HG03378 (cell line): ENCODE measurements around the gene SMDT1.

Experiments
- ATAC-seq: cut with Tn5 transposase; IDR thresholded peaks from one replicate; pipeline ENCODE4 v1.9.1; 2021; ENCODE audit warnings: mild to moderate bottlenecking, moderate library complexity; ENCODE audit not compliant: unreplicated experiment

The SMDT1 gene, protein sequence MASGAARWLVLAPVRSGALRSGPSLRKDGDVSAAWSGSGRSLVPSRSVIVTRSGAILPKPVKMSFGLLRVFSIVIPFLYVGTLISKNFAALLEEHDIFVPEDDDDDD

DNA sequence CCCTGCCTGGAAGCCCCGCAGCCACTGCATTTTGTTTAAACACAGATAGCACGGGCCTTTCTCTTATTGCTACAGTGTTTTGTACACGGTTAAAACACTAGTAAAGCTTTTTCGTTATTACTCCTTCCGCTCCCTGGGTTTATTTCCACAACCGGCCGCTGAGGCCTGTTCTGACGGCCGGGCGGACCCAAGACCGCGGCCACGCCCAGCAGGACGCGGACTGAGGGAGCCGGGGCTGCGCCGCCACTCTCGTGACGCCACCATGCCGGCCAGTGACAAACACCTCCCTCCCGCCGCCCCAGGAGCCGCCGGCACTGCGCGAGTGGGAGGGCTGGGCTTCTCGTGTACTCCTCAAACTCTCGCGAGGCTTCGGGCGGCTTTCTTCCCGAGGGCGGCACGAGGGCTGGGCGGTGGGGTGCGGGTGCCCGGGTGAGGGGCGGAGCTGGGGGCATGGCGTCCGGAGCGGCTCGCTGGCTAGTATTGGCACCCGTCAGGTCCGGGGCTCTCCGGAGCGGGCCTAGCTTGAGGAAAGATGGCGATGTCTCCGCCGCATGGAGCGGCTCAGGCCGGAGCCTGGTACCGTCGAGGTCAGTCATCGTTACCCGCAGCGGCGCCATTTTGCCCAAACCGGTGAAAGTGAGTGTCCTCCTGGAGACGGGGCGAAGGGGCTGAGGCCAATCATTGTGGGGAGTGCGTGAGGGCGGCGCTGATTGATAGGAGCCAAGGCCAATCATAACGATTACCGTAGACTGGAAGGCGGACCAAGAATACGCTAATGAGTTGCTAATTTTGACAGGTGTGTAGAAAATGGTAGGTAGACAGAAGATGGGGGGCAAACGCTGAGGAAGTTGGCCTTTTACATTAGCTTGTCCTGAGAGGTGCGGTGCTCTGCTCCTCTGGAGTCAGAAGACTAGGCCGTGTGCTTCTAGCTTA lies at the start of gene SMDT1:
Gene SMDT1, plus strand, starts transcription at position 382 of the 933 bp plus-strand sequence. Its CDS starts 69 bp downstream, at position 451.
- peak; percentile 75 for ATAC-seq

DNA sequence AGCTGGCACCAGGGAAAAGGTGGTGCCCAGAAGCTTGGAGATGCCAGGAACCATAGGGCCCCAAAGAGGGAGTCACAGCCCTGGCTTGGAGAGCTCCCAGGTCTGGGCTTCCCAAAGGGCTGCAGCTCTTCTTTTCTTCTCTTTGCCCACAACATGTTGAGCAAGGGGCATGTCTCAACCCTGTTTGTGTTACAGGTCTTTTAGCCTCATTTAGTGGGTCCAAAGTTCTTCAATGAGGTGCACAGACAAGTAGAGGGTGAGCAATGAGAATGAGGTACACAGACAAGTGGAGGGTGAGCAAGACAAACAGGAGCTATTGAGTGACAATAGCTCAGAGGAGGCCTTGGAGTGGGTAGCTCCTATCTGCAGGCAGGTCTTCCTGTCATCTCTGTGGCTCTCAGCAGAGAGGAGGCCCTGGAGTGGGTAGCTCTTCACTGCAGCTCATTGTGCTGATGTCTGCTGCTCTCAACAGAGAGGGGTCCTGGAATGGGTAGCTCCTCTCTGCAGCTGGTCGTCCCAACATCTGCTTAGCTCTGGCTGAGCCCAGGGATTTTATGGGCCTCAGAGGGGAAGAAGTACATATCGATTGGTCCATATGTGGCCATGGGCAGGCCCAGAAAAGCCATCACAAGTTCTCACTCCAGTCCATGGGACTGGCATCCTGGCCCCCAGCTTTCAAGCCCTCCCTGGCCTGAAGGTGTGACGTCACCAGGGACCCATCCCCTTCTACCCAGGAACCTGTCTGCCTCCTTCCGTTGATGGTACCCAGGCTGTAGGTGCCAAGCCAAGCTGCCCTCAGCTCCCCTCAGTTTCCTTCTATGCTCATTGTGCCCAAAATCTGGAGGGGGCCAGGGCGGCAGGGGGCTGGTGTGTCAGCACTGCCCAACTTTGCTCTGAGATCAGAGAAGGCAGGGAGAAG lies 46.0 kb upstream of the SMDT1 start:
- no peak for ATAC-seq

DNA sequence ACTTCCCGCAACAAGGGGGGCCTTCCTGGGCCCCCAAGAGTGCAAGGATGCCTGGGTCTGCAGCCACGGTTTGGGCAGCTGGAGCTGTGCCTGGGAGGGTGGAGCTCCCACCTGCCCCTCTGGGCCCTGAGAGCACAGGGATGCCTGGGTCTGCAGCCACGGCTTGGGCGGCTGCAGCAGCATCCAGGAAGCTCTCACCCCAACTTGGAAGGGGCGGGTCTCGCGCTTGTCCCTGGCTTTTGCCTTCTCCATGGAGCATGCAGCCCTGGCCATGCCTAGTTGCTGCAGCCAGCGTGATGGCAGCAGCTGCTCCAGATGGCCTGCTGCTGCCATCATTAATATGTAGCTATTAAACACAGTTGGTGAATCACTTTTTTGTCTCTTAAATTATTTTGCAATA lies 44.2 kb upstream of the SMDT1 start:
- ATAC-seq: no peak

DNA sequence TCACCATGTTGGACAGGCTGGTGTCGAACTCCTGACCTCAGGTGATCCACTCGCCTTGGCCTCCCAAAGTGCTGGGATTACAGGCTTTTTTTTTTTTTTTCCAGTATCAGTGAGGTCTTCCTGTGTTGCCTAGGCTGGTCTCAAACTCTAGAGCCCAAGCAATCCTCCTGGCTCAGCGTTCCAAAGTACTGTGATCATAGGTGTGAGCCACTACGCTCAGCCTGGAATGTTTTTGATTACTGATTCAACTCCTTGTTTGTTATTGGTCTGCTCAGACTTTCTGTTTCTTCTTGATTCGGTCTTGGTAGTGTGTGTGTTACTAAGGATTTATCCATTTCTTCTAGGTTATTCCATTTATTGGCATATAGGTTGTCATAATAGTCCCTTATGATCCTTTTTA lies 40.2 kb upstream of the SMDT1 start:
- no peak for ATAC-seq

DNA sequence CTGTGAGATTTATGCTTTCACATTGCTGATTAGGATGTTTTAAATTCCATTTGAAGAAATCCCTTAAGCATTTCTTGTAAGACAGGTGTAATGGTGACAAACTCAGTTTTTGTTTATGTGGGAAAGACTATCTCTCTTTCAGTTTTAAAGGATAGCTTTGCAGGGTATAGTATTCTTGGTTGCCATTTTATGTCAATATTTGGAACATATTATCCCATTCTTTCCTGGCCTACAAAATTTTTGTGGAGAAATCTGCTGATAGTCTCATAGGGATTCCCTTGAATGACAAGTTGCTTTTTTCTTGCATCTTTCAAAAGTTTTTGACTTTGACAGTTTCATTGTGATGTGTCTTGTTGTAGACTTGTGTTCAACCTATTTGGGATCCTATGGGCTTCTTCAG lies 37.7 kb upstream of the SMDT1 start:
- no peak for ATAC-seq

DNA sequence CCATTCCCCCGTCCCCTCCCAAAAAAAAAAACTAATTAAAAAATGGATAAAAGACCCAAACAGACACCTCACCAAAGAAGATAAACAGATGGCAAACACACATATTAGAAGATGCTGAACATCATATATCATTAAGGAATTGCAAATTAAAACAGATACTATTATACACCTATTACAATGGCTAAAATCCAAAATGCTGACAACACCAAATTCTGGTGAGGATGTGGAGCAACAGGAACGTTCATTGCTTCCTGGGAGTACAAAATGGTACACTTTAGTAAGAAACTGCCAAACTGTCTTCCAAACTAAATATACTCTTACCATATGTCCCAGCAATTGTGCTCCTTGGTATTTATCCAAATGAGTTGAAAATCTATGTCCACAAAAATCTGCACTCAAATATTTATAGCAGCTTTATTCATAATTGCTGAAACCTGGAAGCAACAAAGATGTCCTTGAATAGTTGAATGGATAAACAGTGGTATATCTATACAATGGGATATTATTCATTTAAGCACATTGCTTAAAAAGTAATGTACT lies 28.8 kb upstream of the SMDT1 start:
- no peak for ATAC-seq

DNA sequence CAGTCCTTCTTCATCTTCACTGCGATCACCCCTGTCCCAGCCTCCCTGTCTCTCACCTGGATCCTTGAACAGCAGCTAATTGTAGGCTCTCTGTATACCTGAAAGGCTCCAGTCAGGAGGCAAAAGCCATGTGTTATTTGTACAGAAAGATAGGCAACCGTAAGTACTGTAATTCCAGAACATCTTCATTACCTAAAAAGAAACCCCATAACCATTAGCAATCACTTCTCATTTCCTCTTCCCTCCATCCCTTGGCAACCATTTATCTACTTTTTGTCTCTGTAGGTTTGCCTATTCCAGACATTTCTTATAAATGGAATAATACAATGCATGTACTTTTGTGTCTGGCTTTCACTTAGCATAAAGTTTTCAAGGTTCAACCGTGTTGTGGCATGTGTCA lies 26.7 kb upstream of the SMDT1 start:
- no peak for ATAC-seq

DNA sequence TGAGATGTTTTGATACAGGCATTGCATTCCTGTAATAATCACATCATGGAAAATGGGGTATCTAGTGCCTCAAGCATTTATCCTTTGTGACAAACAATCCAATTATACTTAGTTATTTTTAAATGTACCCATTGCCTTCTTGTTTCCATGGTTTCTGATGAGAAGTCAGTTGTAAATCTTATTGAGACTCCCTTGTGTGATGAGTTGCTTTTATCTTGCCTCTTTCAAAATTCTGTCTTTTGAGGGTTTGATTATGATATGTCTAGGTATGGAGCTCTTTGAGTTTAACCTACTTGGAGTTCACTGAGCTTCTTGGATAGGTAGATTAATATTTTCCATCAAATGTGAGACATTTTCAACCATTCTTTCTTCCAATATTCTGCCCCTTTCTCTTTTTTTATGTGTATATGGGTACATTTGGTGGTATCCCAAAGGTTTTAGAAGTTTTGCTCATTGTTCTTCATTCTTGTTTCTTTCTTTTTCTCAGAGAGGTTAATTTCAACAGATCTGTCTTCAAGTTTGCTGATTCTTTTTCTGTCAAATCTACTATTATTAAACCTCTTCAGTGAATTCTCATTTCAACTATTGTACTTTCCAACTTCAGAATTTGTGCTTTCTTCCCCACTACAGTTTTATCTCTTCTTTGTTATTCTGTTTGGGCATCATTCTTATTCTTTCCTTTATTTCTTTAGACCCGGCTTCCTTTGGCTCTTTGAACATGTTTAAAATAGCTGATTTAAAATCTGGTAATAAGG lies 22.6 kb upstream of the SMDT1 start:
- no peak for ATAC-seq

DNA sequence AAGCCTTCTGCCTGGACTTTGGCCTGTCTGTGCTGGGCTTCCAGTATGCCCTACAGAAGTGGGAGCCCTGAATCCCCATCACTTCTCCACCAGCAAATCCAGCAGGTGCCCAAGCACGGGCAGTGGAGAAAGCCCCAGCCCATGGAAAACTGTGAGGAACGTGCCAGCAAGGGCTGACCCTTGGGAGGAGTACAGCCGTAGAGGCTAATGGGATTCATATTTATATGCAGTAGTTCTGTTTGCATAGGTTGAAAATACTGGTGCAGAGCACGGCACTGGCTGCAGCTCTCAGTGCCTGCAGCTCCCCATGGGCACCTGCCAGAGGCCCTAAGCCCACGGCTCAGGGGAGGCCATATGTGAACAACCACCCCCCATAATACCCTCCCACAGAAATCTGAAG lies 19.0 kb upstream of the SMDT1 start:
- ATAC-seq: no peak

DNA sequence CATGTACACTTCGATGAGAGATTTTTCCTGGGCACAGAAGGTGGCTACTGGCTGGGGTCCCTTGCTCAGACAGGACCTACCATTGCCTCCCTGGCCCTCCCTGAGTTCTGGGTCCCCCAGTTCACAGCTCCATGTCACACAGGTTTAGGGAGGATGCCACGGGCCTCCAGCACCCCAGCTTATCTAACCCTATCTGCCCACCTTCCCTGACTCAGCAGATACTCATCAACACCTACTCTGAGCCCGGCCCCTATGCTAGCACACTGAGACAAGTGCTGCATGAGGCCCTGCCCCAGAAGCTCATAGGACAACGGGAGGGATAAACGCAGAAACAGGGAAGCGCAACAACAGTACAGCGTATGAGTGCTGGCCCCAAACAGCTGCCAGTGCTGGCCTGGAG lies 18.5 kb upstream of the SMDT1 start:
- no peak for ATAC-seq

DNA sequence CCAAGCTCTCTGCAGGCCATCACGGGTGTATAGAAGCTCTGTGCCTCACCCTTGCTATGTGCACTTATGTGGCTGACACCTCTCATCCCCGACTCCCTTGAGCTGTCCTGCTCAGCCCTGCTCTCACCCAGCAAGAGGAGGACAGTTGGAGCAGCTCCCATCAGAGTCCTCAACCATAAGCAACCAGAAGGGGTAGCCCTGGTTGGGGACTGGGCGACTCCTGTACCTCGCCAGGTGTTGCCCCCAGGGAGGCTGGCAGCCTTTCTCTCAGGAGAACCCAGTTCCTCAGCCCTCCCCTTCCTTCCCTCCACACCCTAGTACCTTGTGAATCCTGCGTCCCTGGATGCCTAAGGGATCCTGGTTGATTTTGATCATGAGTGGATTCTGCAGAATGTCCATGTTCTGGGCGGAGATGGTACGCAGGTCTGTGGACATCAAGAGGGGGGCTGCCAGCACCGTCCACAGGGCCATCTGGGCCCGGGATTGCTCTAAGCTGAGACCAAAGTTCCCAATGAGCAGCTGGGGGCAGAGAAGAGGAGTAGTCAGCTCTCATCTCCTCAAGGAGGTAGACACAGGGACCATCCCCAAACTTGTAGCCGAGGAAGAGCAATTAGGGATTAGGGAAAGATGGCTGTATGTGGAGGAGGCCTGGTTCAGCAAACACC lies 16.9 kb upstream of the SMDT1 start:
- no peak for ATAC-seq

DNA sequence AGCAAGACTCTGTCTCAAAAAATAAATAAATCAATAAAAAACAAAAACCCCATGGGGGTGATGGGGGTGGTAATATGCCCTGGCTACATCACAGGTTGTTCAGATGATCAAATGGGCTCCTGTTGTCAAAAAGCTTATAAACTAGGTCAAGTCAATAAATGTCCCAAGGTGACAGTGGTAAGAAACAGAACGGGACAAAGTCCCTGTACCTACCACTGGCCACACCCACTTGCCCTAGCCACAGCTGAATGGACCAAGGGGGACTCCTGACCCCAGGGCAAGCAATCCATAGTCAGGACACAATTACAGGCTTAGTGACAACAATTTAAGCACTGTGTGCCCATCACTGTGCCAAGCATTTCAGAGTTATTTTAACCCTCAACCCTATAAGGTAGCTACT lies 14.9 kb upstream of the SMDT1 start:
- no peak for ATAC-seq

DNA sequence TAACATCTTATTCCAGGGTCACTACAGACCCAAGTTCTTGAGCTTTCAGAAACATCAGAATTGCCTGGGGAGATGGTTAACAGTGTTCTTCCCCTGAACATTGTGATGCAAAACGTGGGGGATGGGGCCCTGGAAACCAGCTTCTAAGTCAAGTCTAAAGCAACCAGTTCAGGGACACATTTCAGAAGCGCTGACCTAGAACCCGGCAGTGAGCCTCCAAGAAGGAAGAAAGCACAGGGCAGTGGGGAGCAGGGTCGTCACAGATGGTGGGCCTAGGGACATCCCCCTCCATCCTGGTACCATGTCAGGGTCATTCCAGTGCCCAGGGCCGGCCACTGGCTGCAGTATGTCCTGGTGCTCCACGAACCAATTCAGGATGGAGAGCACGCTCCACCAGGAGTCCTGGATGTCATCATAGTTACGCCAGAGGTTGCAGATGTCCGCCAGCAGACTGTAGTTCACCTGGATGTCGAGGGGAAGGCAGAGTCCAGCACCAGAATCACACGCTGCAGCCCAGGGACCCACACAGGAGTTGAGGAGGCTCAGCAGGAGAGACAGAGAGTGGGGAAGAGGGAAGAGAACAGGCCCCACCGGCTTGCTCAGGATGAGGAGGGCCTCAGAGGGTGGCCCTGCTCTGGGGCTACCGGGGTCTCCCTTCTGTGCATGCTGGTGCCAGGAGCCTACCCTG lies 13.9 kb upstream of the SMDT1 start:
- ATAC-seq: no peak

DNA sequence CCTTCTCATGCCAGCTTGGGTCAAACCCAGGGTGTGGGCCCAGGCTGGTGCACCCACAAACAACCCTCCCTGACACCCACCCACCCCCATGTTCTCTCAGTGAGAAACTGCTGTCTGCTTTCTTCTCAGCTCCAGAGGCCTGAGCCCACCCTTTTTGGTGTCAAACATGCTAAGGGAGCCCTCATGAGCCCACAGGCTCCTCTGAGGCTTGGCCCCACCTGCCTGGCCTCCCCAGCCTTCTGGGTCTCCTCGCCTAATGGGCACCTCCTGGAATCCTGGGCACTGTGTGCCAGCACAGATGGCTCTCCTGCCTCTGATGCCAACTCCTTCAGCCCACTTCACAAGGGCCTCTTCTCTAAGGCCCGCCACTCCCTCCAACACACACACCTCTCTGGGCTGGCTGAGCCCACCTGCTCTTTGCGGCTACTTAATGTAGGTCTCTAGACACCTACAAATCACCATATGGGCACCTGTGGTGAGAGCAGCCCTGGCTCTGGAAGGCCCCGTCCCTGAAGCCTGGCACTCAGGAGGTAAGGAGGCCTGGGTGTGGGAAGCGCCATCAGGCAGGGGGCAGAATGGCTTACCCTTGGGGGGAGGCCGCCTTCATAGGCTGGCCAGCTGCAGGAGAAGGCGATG lies 13.3 kb upstream of the SMDT1 start:
- ATAC-seq: no peak

DNA sequence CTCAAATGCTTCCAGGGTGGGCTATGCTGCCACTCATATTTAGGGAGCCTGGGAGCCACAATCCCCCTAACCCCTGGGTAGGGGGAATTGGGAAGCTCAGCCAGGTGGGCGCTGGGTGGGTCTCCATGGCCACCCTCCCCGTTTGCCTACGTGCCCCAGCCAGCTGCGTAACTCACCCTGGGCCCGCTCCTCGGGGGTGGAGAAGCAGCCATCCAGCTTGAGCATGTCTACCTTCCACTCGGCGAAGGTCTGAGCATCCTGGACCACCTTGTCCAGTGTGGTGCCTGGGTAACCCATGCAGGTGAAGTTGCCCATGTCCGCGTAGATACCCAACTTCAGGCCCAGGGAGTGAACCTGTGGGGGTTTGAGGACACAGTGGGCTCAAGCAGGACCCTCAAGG lies 12.6 kb upstream of the SMDT1 start:
- no peak for ATAC-seq

DNA sequence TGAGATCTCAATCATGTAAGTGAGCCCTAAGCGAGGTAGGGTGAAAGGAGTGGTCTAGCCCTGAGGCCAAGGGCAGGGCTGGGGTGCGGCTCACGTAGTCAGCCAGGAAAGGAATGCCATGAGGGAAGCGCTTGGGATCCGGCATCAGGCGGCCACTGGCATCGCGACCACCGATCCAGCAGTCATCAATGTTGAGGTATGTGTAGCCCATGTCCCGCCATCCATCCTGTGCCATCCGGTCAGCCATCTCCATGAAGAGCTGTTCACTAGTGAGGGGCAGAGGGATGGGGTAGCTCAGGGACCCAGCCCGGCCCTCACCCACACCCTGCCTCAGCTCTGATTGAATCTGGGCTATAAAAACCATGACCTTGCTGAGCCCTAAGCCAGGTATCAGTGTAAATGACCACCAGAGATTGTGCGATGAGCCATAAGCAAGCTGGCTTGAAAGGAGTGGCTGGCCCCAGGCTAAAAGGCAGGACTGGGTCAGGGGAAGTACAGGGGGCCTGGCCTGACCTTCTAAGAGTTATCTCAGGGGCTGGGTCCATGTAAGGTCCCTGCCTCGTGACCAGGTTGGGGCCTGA lies 11.7 kb upstream of the SMDT1 start:
- ATAC-seq: no peak

DNA sequence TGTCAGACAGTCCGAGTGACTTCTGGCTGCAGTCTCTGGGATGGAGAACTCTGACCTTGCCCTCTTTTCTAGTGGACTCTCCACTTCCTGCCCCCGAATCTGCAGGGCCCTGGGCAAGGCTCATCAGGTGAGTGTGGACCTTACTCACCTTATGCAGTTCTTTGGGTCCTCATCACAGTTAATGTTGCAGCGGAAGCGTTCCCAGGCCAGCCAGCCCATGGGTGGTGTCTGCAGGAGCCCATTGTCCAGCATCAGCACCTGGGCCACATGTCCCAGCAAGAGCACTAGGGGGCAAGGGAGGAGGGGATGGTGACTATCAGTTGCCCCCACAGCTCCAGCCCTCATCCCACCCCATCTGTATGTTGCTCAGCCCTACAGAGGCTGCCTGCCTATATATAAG lies 11.2 kb upstream of the SMDT1 start:
- ATAC-seq: no peak

DNA sequence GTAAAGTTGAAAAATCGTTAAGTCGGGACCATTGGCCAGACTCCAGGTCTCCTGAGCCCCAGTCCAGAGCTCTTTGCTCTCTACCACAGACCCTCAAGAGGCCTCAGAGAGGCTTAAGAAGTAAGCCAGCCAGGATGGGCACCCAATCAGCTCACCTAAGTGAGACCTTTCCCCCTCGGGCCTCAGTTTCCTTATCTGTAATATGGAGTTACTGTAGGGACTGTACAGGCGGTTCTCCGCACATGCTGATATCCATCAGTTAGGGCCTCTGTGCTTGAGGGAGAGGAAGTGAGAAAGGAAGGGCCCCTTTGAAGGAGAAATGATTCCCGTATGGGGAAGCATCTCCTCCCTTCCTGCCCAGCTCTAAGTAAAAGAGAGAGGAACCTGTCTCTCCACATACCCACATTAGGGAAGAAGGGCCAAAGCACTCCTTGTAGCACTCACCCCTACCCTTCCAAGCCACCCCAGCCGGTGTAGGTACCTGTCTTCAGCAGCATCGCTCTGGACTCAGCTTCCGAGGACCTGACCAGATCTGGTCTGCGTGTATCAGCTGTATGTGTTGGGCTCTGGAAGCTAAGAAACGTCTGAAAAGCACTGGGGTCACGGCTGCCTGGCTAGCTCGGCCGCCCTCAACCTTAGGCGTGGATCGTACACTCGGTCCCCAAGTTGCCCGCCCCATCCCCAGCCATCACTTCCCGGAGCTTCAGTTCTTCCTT lies 9.5 kb upstream of the SMDT1 start:
- ATAC-seq: peak; percentile 17
